Loucy (cell line): ENCODE measurements around the gene EMSY.
A peak's percentile ranks its signal among the peaks of the same experiment; 100 is the strongest.

Experiments
- H2AFZ ChIP-seq: fragments of 200-600 bp; sonication (generic); 2 replicates; pipeline ENCODE4 v1.6.0; 2016; ENCODE audit warnings: antibody characterized with exemption, mild to moderate bottlenecking, low read length, moderate library complexity
- H3F3A ChIP-seq: fragments of 200-600 bp; 2 replicates; pipeline ENCODE4 v1.6.0; 2016; ENCODE audit warnings: antibody characterized with exemption, low read depth, mild to moderate bottlenecking
- H3K27me3 ChIP-seq: fragments of 200-600 bp; sonication (generic); 2 replicates; pipeline ENCODE4 v1.6.1; 2014; ENCODE audit warnings: low read length, mild to moderate bottlenecking; ENCODE audit not compliant: insufficient read depth, poor library complexity, severe bottlenecking
- H3K36me3 ChIP-seq: fragments of 200-600 bp; sonication (generic); 2 replicates; pipeline ENCODE4 v1.6.1; 2016; ENCODE audit warnings: low read length; ENCODE audit not compliant: insufficient read depth
- H3K4me1 ChIP-seq: fragments of 200-600 bp; sonication (generic); 2 replicates; pipeline ENCODE4 v1.5.1; 2014; ENCODE audit warnings: low read length, mild to moderate bottlenecking; ENCODE audit not compliant: insufficient read depth, poor library complexity, severe bottlenecking
- H3K4me2 ChIP-seq: fragments of 200-600 bp; sonication (generic); 2 replicates; pipeline ENCODE4 v1.6.0; 2014; ENCODE audit warnings: antibody characterized with exemption, low read length, low read depth, mild to moderate bottlenecking; ENCODE audit not compliant: poor library complexity, severe bottlenecking
- H3K4me3 ChIP-seq: fragments of 200-600 bp; sonication (generic); 2 replicates; pipeline ENCODE4 v1.5.1; 2014; ENCODE audit warnings: low read length, mild to moderate bottlenecking, mixed read lengths; ENCODE audit not compliant: poor library complexity, severe bottlenecking
- H3K79me2 ChIP-seq: fragments of 200-600 bp; sonication (generic); 2 replicates; pipeline ENCODE4 v1.6.1; 2014; ENCODE audit warnings: low read length; ENCODE audit not compliant: insufficient read depth
- H3K9ac ChIP-seq: fragments of 200-600 bp; sonication (generic); 2 replicates; pipeline ENCODE4 v1.6.0; 2014; ENCODE audit warnings: mild to moderate bottlenecking, low read depth, low read length, moderate library complexity; ENCODE audit not compliant: poor library complexity, severe bottlenecking
- H3K9me2 ChIP-seq: fragments of 200-600 bp; sonication (generic); replicated peaks from 2 replicates; pipeline ENCODE4 v1.6.1; 2016; ENCODE audit warnings: low read depth, low read length, mixed read lengths
- H3K9me3 ChIP-seq: fragments of 200-600 bp; sonication (generic); 2 replicates; pipeline ENCODE4 v1.6.1; 2014; ENCODE audit warnings: mild to moderate bottlenecking, antibody characterized with exemption, low read length, low read depth; ENCODE audit not compliant: insufficient read depth
- H4K20me1 ChIP-seq: fragments of 200-600 bp; sonication (generic); 2 replicates; pipeline ENCODE4 v1.6.0; 2014; ENCODE audit warnings: antibody characterized with exemption, low read length, mild to moderate bottlenecking; ENCODE audit not compliant: insufficient read depth, poor library complexity, severe bottlenecking
- EZH2phosphoT487 ChIP-seq: fragments of 200-600 bp; IDR thresholded peaks from 2 replicates; pipeline ENCODE4 v1.6.1; 2018; ENCODE audit warnings: antibody characterized with exemption, mild to moderate bottlenecking, moderate library complexity, borderline replicate concordance
- TF ChIP-seq, protein P1 (sequence below): fragments of 200-600 bp; sonication (generic); conservative IDR thresholded peaks from 2 replicates; pipeline ENCODE4 v1.5.1; 2014; ENCODE audit warnings: mild to moderate bottlenecking, antibody characterized with exemption, low read length

Gene EMSY, protein sequence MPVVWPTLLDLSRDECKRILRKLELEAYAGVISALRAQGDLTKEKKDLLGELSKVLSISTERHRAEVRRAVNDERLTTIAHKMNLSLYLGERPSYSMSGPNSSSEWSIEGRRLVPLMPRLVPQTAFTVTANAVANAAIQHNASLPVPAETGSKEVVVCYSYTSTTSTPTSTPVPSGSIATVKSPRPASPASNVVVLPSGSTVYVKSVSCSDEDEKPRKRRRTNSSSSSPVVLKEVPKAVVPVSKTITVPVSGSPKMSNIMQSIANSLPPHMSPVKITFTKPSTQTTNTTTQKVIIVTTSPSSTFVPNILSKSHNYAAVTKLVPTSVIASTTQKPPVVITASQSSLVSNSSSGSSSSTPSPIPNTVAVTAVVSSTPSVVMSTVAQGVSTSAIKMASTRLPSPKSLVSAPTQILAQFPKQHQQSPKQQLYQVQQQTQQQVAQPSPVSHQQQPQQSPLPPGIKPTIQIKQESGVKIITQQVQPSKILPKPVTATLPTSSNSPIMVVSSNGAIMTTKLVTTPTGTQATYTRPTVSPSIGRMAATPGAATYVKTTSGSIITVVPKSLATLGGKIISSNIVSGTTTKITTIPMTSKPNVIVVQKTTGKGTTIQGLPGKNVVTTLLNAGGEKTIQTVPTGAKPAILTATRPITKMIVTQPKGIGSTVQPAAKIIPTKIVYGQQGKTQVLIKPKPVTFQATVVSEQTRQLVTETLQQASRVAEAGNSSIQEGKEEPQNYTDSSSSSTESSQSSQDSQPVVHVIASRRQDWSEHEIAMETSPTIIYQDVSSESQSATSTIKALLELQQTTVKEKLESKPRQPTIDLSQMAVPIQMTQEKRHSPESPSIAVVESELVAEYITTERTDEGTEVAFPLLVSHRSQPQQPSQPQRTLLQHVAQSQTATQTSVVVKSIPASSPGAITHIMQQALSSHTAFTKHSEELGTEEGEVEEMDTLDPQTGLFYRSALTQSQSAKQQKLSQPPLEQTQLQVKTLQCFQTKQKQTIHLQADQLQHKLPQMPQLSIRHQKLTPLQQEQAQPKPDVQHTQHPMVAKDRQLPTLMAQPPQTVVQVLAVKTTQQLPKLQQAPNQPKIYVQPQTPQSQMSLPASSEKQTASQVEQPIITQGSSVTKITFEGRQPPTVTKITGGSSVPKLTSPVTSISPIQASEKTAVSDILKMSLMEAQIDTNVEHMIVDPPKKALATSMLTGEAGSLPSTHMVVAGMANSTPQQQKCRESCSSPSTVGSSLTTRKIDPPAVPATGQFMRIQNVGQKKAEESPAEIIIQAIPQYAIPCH (N-terminal part only)

GRCh38 chr11:76444384-76445120 lies at the start of gene EMSY:
EMSY (plus strand) TSS chr11:76445018; CDS start chr11:76446939, 1,921 bp downstream.
- Histone ChIP-seq H3K4me3 (peak within 1 kb of the TSS; percentile 92), H3K27me3 (no peaks in the 10 kb centered on the region), H3K9me3 (no peaks in the 10 kb centered on the region), H3K4me2 (peak within 1 kb of the TSS; percentile 79), H4K20me1 (peaks cover 32% of the 10 kb centered on the region), H3K9me2 (no peaks in the 10 kb centered on the region), H3K79me2 (peaks cover 68% of the 10 kb centered on the region), H3K36me3 (no peaks in the 10 kb centered on the region), H2AFZ (peak within 1 kb of the TSS; percentile 93), H3K9ac (peak within 1 kb of the TSS; percentile 96), H3F3A (no peaks in the 10 kb centered on the region), H3K4me1 (peaks cover 45% of the 10 kb centered on the region)
- TF ChIP-seq, protein P1, sequence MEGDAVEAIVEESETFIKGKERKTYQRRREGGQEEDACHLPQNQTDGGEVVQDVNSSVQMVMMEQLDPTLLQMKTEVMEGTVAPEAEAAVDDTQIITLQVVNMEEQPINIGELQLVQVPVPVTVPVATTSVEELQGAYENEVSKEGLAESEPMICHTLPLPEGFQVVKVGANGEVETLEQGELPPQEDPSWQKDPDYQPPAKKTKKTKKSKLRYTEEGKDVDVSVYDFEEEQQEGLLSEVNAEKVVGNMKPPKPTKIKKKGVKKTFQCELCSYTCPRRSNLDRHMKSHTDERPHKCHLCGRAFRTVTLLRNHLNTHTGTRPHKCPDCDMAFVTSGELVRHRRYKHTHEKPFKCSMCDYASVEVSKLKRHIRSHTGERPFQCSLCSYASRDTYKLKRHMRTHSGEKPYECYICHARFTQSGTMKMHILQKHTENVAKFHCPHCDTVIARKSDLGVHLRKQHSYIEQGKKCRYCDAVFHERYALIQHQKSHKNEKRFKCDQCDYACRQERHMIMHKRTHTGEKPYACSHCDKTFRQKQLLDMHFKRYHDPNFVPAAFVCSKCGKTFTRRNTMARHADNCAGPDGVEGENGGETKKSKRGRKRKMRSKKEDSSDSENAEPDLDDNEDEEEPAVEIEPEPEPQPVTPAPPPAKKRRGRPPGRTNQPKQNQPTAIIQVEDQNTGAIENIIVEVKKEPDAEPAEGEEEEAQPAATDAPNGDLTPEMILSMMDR, result no peak
- TF ChIP-seq EZH2phosphoT487, result no peak

- Histone ChIP-seq H3K9me2 (no peaks in the 10 kb centered on the region), H3K9ac (no peak overlapping the region), H4K20me1 (no peaks in the 10 kb centered on the region), H3K9me3 (no peaks in the 10 kb centered on the region), H3K36me3 (no peaks in the 10 kb centered on the region), H3K4me2 (no peak overlapping the region), H3F3A (no peaks in the 10 kb centered on the region), H3K79me2 (no peaks in the 10 kb centered on the region), H3K4me3 (no peak overlapping the region), H3K27me3 (no peaks in the 10 kb centered on the region), H3K4me1 (no peaks in the 10 kb centered on the region), H2AFZ (no peak overlapping the region)
- TF ChIP-seq EZH2phosphoT487, result no peak
- TF ChIP-seq, protein P1, result no peak
These were observed 49.5 kb upstream of the EMSY start for GRCh38 chr11:76395296-76395695.

GRCh38 chr11:76397383-76397782 lies 47.4 kb upstream of the EMSY start:
- H3K4me3 ChIP-seq, result no peak overlapping the region
- H3K9ac ChIP-seq, result no peak overlapping the region
- no peaks in the 10 kb centered on the region for H3K79me2 ChIP-seq
- no peaks in the 10 kb centered on the region for H3K9me3 ChIP-seq
- TF ChIP-seq, protein P1, result no peak
- TF ChIP-seq EZH2phosphoT487, result no peak
- H3F3A ChIP-seq, result no peaks in the 10 kb centered on the region
- H4K20me1 ChIP-seq, result no peaks in the 10 kb centered on the region
- no peaks in the 10 kb centered on the region for H3K9me2 ChIP-seq
- H3K27me3 ChIP-seq, result no peaks in the 10 kb centered on the region
- H3K36me3 ChIP-seq, result no peaks in the 10 kb centered on the region
- no peak overlapping the region for H3K4me2 ChIP-seq
- H3K4me1 ChIP-seq, result no peaks in the 10 kb centered on the region
- H2AFZ ChIP-seq, result no peak overlapping the region
